Measurements from ENCODE around the gene JCHAIN.
"Not testable (repeated sequence)": the region's sequence is repeated elsewhere in the genome, so short reads cannot be mapped to it uniquely, and the experiment has no call there.

Gene JCHAIN

GRCh38 chr4:70704215-70704930 is 38.1 kb upstream of the JCHAIN start:
- H3K4me3 ChIP-seq (ENCODE audit: control insufficient read depth in 1 of 7, extremely low read depth in 1 of 7, insufficient read depth in 4 of 7, low read depth in 2 of 7, low read length in 6 of 7): peak overlapping the region; percentile 56 to 94 (median 82)
- H3K9me3 ChIP-seq (ENCODE audit: control extremely low read depth in 1 of 5, control insufficient read depth in 4 of 5, insufficient read depth in 2 of 5, low read depth in 1 of 5, low read length in 4 of 5): no peaks in the 10 kb centered on the region
- CTCF ChIA-PET: interaction anchor here (0.7 to 4.6 kb wide), 15 partner anchors 8 to 98 kb away, joined by 3 to 28 read pairs (median 4); partner anchors contain the start of gene UTP3
- H3K27me3 ChIP-seq (replicated peaks in 2 of 5; ENCODE audit: control insufficient read depth in 4 of 5, insufficient read depth in 5 of 5, low read length in 4 of 5): no peaks in the 10 kb centered on the region
- POLR2A ChIA-PET: interaction anchor here (0.5 to 1.6 kb wide), 4 partner anchors 15 to 99 kb away, joined by 3 to 6 read pairs (median 4); no protein-coding TSS in a partner anchor
- peaks cover 15 to 20% (median 17%) of the 10 kb centered on the region in 4 experiments for H3K4me1 ChIP-seq (ENCODE audit: control extremely low read depth in 1 of 4, control insufficient read depth in 4 of 4, insufficient read depth in 4 of 4, low read length in 3 of 4)
- H3K27ac ChIP-seq (ENCODE audit: insufficient read depth in 1 of 2, low read depth in 1 of 2, low read length in 2 of 2, poor library complexity in 1 of 2, severe bottlenecking in 2 of 2): peak overlapping the region; percentile 59 to 81
- H3K36me3 ChIP-seq (ENCODE audit: control insufficient read depth in 4 of 4, insufficient read depth in 4 of 4, low read length in 3 of 4): no peaks in the 10 kb centered on the region
- 0% methylated on average over 17 of the region's 58 CpGs for WGBS (ENCODE audit: insufficient coverage)
- DNase-seq: peak; percentile 70 to 80 (median 79)

- DNase-seq: peak in 2 of 3 donors; percentile 28 to 39
- 2% methylated on average over 10 of the region's 11 CpGs for WGBS (ENCODE audit: insufficient coverage)
- POLR2A ChIA-PET: interaction anchor here (0.5 to 1.6 kb wide), 4 partner anchors 15 to 127 kb away, joined by 3 to 6 read pairs (median 4); no protein-coding TSS in a partner anchor
- Histone ChIP-seq H3K9me3 (ENCODE audit: control extremely low read depth in 1 of 5, control insufficient read depth in 4 of 5, insufficient read depth in 2 of 5, low read depth in 1 of 5, low read length in 4 of 5) (no peaks in the 10 kb centered on the region), H3K4me1 (ENCODE audit: control extremely low read depth in 1 of 4, control insufficient read depth in 4 of 4, insufficient read depth in 4 of 4, low read length in 3 of 4) (peaks cover 15 to 20% (median 17%) of the 10 kb centered on the region in 4 experiments), H3K27ac (ENCODE audit: insufficient read depth in 1 of 2, low read depth in 1 of 2, low read length in 2 of 2, poor library complexity in 1 of 2, severe bottlenecking in 2 of 2) (peak overlapping the region; percentile 59 to 81), H3K4me3 (ENCODE audit: control insufficient read depth in 1 of 7, extremely low read depth in 1 of 7, insufficient read depth in 4 of 7, low read depth in 2 of 7, low read length in 6 of 7) (peak overlapping the region in 6 of 7 experiments; percentile 56 to 94 (median 82)), H3K27me3 (replicated peaks in 2 of 5; ENCODE audit: control insufficient read depth in 4 of 5, insufficient read depth in 5 of 5, low read length in 4 of 5) (no peaks in the 10 kb centered on the region), H3K36me3 (ENCODE audit: control insufficient read depth in 4 of 4, insufficient read depth in 4 of 4, low read length in 3 of 4) (no peaks in the 10 kb centered on the region)
- CTCF ChIA-PET: interaction anchor here (0.9 to 4.6 kb wide), 12 partner anchors 8 to 850 kb away, joined by 3 to 28 read pairs (median 4); partner anchors contain the start of gene UTP3
Observed at GRCh38 chr4:70703619-70704214, 37.4 kb upstream of the JCHAIN start.

- CTCF ChIA-PET: interaction anchor here (3.3 to 4.0 kb wide), 2 partner anchors 13 kb away, joined by 14 to 28 read pairs; partner anchors contain the start of gene UTP3
- DNase-seq; H3K4me3 ChIP-seq (ENCODE audit: control insufficient read depth in 1 of 7, extremely low read depth in 1 of 7, insufficient read depth in 4 of 7, low read depth in 2 of 7, low read length in 6 of 7); POLR2A ChIA-PET; H3K36me3 ChIP-seq (ENCODE audit: control insufficient read depth in 4 of 4, insufficient read depth in 4 of 4, low read length in 3 of 4); H3K27me3 ChIP-seq (replicated peaks in 2 of 5; ENCODE audit: control insufficient read depth in 4 of 5, insufficient read depth in 5 of 5, low read length in 4 of 5); H3K27ac ChIP-seq (ENCODE audit: insufficient read depth in 1 of 2, low read depth in 1 of 2, low read length in 2 of 2, poor library complexity in 1 of 2, severe bottlenecking in 2 of 2); H3K9me3 ChIP-seq (ENCODE audit: control extremely low read depth in 1 of 5, control insufficient read depth in 4 of 5, insufficient read depth in 2 of 5, low read depth in 1 of 5, low read length in 4 of 5): not testable (repeated sequence)
- no CpG with 5 or more reads among the region's 2 CpGs for WGBS (ENCODE audit: insufficient coverage)
- H3K4me1 ChIP-seq (ENCODE audit: control extremely low read depth in 1 of 4, control insufficient read depth in 4 of 4, insufficient read depth in 4 of 4, low read length in 3 of 4): peaks cover 15 to 20% (median 17%) of the 10 kb centered on the region in 4 experiments
Observed at GRCh38 chr4:70702592-70702991, 36.3 kb upstream of the JCHAIN start.

GRCh38 chr4:70701271-70701670 is 35.0 kb upstream of the JCHAIN start:
- Histone ChIP-seq H3K9me3 (ENCODE audit: control extremely low read depth in 1 of 5, control insufficient read depth in 4 of 5, insufficient read depth in 2 of 5, low read depth in 1 of 5, low read length in 4 of 5) (no peaks in the 10 kb centered on the region), H3K27me3 (replicated peaks in 2 of 5; ENCODE audit: control insufficient read depth in 4 of 5, insufficient read depth in 5 of 5, low read length in 4 of 5) (no peaks in the 10 kb centered on the region), H3K4me1 (ENCODE audit: control extremely low read depth in 1 of 4, control insufficient read depth in 4 of 4, insufficient read depth in 4 of 4, low read length in 3 of 4) (peaks cover 10 to 15% (median 11%) of the 10 kb centered on the region in 4 experiments), H3K4me3 (ENCODE audit: control insufficient read depth in 1 of 7, extremely low read depth in 1 of 7, insufficient read depth in 4 of 7, low read depth in 2 of 7, low read length in 6 of 7) (no peak overlapping the region), H3K27ac (ENCODE audit: insufficient read depth in 1 of 2, low read depth in 1 of 2, low read length in 2 of 2, poor library complexity in 1 of 2, severe bottlenecking in 2 of 2) (no peak overlapping the region), H3K36me3 (ENCODE audit: control insufficient read depth in 4 of 4, insufficient read depth in 4 of 4, low read length in 3 of 4) (no peaks in the 10 kb centered on the region)
- CTCF ChIA-PET: interaction anchor here (0.8 to 4.0 kb wide), 5 partner anchors 9 to 53 kb away, joined by 3 to 14 read pairs (median 3); partner anchors contain the start of gene UTP3
- POLR2A ChIA-PET: interaction anchor here (1.2 kb wide), 1 partner anchor 12 kb away, joined by 3 read pairs; no protein-coding TSS in a partner anchor
- WGBS (ENCODE audit: insufficient coverage): no CpG with 5 or more reads among the region's 1 CpG
- no peak for DNase-seq

DNA sequence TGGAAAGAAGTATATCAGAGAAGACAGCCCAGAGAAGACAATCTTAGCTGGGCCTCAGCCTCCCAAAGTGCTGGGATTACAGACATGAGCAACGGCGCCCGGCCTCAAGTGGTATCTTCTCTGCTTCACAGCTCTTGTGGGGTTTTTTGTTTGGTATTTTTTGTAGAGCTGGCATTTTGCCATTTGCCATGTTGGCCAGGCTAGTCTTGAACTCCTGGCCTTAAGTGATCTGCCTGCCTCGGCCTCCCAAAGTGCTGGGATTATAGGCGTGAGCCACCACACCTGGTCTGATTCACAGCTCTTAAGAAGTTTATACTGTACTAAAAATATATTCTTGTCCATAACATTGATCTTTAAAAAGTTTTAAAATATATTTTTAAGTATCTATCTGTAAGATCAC is 34.4 kb upstream of the JCHAIN start:
- 95% methylated on average over 3 of the region's 5 CpGs for WGBS (ENCODE audit: insufficient coverage)
- ChIA-PET POLR2A (interaction anchor here (1.2 kb wide), 1 partner anchor 11 kb away, joined by 3 read pairs; no protein-coding TSS in a partner anchor), CTCF (interaction anchor here (0.8 to 4.0 kb wide), 5 partner anchors 8 to 52 kb away, joined by 3 to 14 read pairs (median 3); partner anchors contain the start of gene UTP3)
- peaks cover 5 to 9% (median 7%) of the 10 kb centered on the region in 4 experiments for H3K4me1 ChIP-seq (ENCODE audit: control extremely low read depth in 1 of 4, control insufficient read depth in 4 of 4, insufficient read depth in 4 of 4, low read length in 3 of 4)
- H3K27me3 ChIP-seq (replicated peaks in 2 of 5; ENCODE audit: control insufficient read depth in 4 of 5, insufficient read depth in 5 of 5, low read length in 4 of 5): no peaks in the 10 kb centered on the region
- H3K4me3 ChIP-seq (ENCODE audit: control insufficient read depth in 1 of 7, extremely low read depth in 1 of 7, insufficient read depth in 4 of 7, low read depth in 2 of 7, low read length in 6 of 7): no peak overlapping the region
- no peaks in the 10 kb centered on the region for H3K36me3 ChIP-seq (ENCODE audit: control insufficient read depth in 4 of 4, insufficient read depth in 4 of 4, low read length in 3 of 4)
- no peak overlapping the region for H3K27ac ChIP-seq (ENCODE audit: insufficient read depth in 1 of 2, low read depth in 1 of 2, low read length in 2 of 2, poor library complexity in 1 of 2, severe bottlenecking in 2 of 2)
- DNase-seq: no peak
- H3K9me3 ChIP-seq (ENCODE audit: control extremely low read depth in 1 of 5, control insufficient read depth in 4 of 5, insufficient read depth in 2 of 5, low read depth in 1 of 5, low read length in 4 of 5): no peaks in the 10 kb centered on the region

GRCh38 chr4:70698435-70698834 is 32.1 kb upstream of the JCHAIN start:
- H3K27ac ChIP-seq (ENCODE audit: insufficient read depth in 1 of 2, low read depth in 1 of 2, low read length in 2 of 2, poor library complexity in 1 of 2, severe bottlenecking in 2 of 2); H3K4me3 ChIP-seq (ENCODE audit: control insufficient read depth in 1 of 7, extremely low read depth in 1 of 7, insufficient read depth in 4 of 7, low read depth in 2 of 7, low read length in 6 of 7); POLR2A ChIA-PET; DNase-seq; H3K36me3 ChIP-seq (ENCODE audit: control insufficient read depth in 4 of 4, insufficient read depth in 4 of 4, low read length in 3 of 4); H3K4me1 ChIP-seq (ENCODE audit: control extremely low read depth in 1 of 4, control insufficient read depth in 4 of 4, insufficient read depth in 4 of 4, low read length in 3 of 4); H3K27me3 ChIP-seq (replicated peaks in 2 of 5; ENCODE audit: control insufficient read depth in 4 of 5, insufficient read depth in 5 of 5, low read length in 4 of 5); H3K9me3 ChIP-seq (ENCODE audit: control extremely low read depth in 1 of 5, control insufficient read depth in 4 of 5, insufficient read depth in 2 of 5, low read depth in 1 of 5, low read length in 4 of 5): not testable (repeated sequence)
- 88% methylated on average over 4 of the region's 8 CpGs for WGBS (ENCODE audit: insufficient coverage)
- CTCF ChIA-PET: interaction anchor here (0.7 to 4.0 kb wide), 2 partner anchors 9 to 39 kb away, joined by 3 to 14 read pairs; partner anchors contain the start of gene UTP3

All from common myeloid progenitor, CD34-positive (primary cell).